ENCODE results near the gene KANSL1L.
A peak's percentile ranks its signal among the peaks of the same experiment; 100 is the strongest.

Gene KANSL1L

DNA sequence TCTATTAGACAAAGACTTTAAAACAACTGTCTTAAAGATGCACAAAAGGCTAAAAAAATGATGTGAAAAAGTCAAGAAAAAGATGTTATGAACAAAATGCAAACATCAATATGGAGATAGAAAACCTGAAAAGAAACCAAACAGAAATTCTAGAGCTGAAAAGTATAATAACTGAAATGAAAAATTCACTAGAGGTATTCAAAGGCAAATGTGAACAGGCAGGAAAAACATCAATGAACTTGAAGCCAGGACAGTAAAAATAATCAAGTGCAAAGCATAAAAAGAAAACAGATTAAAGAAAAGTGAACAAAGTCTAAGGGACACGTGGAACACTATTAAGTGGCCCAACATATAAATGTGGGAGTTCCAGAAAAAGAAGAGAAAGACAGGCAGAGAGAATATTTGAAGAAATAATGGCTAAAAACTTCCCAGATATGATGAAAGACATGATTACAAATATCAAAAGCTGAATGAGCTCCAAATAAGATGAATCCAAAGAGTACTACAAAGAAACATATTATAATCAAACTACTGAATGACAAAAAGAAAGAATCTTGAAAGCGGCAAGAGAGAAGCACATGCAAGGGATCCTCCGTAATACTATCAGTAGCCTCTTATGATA, 57.5 kb downstream of the KANSL1L start:
- TF ChIP-seq, protein P1, sequence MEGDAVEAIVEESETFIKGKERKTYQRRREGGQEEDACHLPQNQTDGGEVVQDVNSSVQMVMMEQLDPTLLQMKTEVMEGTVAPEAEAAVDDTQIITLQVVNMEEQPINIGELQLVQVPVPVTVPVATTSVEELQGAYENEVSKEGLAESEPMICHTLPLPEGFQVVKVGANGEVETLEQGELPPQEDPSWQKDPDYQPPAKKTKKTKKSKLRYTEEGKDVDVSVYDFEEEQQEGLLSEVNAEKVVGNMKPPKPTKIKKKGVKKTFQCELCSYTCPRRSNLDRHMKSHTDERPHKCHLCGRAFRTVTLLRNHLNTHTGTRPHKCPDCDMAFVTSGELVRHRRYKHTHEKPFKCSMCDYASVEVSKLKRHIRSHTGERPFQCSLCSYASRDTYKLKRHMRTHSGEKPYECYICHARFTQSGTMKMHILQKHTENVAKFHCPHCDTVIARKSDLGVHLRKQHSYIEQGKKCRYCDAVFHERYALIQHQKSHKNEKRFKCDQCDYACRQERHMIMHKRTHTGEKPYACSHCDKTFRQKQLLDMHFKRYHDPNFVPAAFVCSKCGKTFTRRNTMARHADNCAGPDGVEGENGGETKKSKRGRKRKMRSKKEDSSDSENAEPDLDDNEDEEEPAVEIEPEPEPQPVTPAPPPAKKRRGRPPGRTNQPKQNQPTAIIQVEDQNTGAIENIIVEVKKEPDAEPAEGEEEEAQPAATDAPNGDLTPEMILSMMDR (IDR thresholded peaks at IDR 0.05; ENCODE audit: low read depth, low read length): no peak
- DNase-seq: no peak
- no peaks in the 10 kb centered on the region for H3K27me3 ChIP-seq
- no peaks in the 10 kb centered on the region for H3K9me3 ChIP-seq
- H3K4me3 ChIP-seq (ENCODE audit: low read depth, low read length): no peak overlapping the region
- no peaks in the 10 kb centered on the region for H3K36me3 ChIP-seq
- H3K4me1 ChIP-seq: no peaks in the 10 kb centered on the region

DNA sequence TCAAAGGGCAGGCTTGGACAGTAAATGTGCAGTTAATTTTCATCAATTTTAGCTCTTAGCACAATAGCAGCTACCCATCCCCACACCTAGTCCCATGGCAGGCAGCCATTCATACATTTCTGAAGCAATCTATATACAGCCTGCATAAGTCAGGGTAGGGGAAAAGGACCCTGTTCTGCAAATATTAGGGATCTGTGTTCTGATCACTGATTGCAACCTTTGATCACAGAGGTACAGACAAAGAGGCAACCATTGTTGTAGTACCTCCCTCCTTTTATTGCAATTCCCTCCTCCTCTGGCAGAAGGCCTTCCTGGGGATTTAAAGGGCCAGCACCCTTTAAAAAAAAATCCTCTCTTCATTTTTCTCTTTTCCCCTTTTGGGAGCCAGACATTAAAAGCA, 58.3 kb downstream of the KANSL1L start:
- DNase-seq: no peak
- Histone ChIP-seq H3K4me1 (no peaks in the 10 kb centered on the region), H3K4me3 (ENCODE audit: low read depth, low read length) (no peak overlapping the region), H3K36me3 (no peaks in the 10 kb centered on the region), H3K27me3 (no peaks in the 10 kb centered on the region), H3K9me3 (no peaks in the 10 kb centered on the region)
- TF ChIP-seq, protein P1 (IDR thresholded peaks at IDR 0.05; ENCODE audit: low read depth, low read length): no peak

DNA sequence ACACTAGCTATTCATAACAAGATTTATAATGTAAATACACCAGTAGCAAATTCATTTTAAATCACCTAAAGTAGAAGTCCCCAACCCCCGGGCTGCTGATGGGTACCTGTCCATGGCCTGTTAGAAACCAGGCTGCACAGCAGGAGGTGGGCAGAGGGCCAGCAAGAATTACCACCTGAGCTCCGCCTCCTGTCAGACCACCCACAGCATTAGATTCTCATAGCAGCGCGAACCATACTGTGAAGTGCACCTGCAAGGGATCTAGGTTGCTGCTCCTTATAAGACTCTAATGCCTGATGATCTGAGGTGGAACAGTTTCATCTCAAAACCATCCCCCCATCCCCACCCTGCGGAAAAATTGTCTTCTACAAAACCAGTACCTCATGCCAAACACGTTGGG, 71.3 kb downstream of the KANSL1L start:
- Histone ChIP-seq H3K9me3 (no peaks in the 10 kb centered on the region), H3K36me3 (no peaks in the 10 kb centered on the region), H3K27me3 (no peaks in the 10 kb centered on the region), H3K4me3 (ENCODE audit: low read depth, low read length) (no peak overlapping the region), H3K4me1 (no peaks in the 10 kb centered on the region)
- TF ChIP-seq, protein P1 (IDR thresholded peaks at IDR 0.05; ENCODE audit: low read depth, low read length): no peak
- no peak for DNase-seq

DNA sequence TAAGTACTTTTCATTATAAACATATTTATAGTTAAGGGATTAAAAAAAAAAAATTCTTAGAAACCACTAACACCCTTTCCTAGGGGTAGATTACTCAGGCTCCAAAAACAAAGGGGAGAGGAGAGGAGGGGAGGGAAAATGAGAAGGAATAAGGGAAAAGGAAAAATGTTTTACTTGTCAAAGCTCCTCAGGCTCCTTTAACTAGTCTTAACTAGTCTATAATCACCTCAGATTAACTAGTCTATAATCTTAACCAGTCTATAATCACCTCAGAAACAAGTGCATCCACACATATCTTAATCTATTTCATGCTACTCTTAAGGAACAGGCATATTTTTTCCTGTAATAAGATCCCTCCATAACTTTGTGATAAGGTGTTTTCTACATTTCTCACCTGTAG, 76.4 kb downstream of the KANSL1L start:
- Histone ChIP-seq H3K36me3 (no peaks in the 10 kb centered on the region), H3K4me3 (ENCODE audit: low read depth, low read length) (no peak overlapping the region), H3K4me1 (no peaks in the 10 kb centered on the region), H3K9me3 (no peaks in the 10 kb centered on the region), H3K27me3 (no peaks in the 10 kb centered on the region)
- no peak for DNase-seq
- TF ChIP-seq, protein P1 (IDR thresholded peaks at IDR 0.05; ENCODE audit: low read depth, low read length): no peak

DNA sequence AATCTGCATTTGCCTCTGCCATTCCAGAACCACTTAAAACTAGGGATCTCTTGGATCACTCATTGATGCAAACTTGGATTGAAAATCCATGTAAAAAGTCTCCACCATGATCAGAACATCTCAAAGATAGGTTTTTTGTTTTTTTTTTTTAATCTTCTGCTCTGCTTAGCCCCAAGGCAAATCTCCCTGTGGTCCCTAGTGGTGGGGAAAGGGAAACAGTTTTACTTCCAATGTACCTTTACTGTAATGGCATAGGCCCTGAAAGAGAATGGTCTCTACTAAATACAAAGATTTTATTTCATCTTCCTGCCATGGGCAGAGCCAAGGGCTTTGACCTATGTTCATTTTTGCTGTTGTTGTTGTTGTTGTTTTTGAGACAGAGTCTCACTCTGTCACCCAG, 78.4 kb downstream of the KANSL1L start:
- H3K4me1 ChIP-seq: no peaks in the 10 kb centered on the region
- TF ChIP-seq, protein P1 (IDR thresholded peaks at IDR 0.05; ENCODE audit: low read depth, low read length): 0 out of 2 replicates have a peak, but pooled peaks have one; percentile 23
- H3K9me3 ChIP-seq: no peaks in the 10 kb centered on the region
- H3K27me3 ChIP-seq: no peaks in the 10 kb centered on the region
- DNase-seq: no peak
- H3K36me3 ChIP-seq: no peaks in the 10 kb centered on the region
- no peak overlapping the region for H3K4me3 ChIP-seq (ENCODE audit: low read depth, low read length)

DNA sequence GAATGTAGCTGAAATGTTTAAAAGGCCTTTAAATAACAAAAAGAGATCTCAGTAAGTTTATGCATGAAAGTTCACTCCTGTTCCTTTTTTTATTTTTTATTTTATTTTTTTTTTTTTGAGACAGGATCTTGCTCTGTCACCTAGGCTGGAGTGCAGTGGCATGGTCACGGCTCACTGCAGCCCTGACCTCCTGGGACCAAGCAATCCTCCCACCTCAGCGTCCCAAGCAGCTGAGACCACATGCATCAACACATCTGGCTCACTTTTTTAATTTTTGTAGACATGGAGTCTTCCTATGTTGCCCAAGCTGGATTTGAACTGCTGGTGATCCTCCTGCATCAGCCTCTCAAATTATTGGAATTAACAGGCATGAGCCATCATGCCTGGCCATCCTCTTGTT, 84.3 kb downstream of the KANSL1L start:
- H3K4me1 ChIP-seq: no peaks in the 10 kb centered on the region
- H3K9me3 ChIP-seq: no peaks in the 10 kb centered on the region
- H3K4me3 ChIP-seq (ENCODE audit: low read depth, low read length): no peak overlapping the region
- H3K27me3 ChIP-seq: no peaks in the 10 kb centered on the region
- no peak for DNase-seq
- H3K36me3 ChIP-seq: no peaks in the 10 kb centered on the region
- TF ChIP-seq, protein P1 (IDR thresholded peaks at IDR 0.05; ENCODE audit: low read depth, low read length): no peak
